Right renal pelvis (tissue), 4 donors: ENCODE results near the gene CIDEC. TPM values are rescaled to one million over a fixed set of nuclear protein-coding genes. Genes with fewer than 3 reads are reported as not detected.
"Not testable (repeated sequence)": the region's sequence is repeated elsewhere in the genome, so short reads cannot be mapped to it uniquely, and the experiment has no call there.

Experiments
- DNase-seq, 4 donors: peaks; one replicate each; pipeline ENCODE4 v3.0.0-alpha.2; 2013; ENCODE audit warnings: low read depth in 4 of 4, low spot score in 3 of 4, missing footprints in 1 of 4
- polyA plus RNA-seq, 4 donors: library from polyadenylated mRNA; unstranded; fragments of 120-200 nt; gene quantifications; one replicate each; pipeline ENCODE4 v1.2.1, GENCODE V29; 2013; ENCODE audit not compliant: insufficient read length in 4 of 4

The CIDEC gene
- polyA plus RNA-seq, 4 donors: 0.09 TPM; not detected in 3

GRCh38 chr3:9851926-9852325 is 28.1 kb downstream of the CIDEC start:
- DNase-seq: not testable (repeated sequence)

GRCh38 chr3:9851383-9851782 is 28.7 kb downstream of the CIDEC start:
- DNase-seq: not testable (repeated sequence)

DNA sequence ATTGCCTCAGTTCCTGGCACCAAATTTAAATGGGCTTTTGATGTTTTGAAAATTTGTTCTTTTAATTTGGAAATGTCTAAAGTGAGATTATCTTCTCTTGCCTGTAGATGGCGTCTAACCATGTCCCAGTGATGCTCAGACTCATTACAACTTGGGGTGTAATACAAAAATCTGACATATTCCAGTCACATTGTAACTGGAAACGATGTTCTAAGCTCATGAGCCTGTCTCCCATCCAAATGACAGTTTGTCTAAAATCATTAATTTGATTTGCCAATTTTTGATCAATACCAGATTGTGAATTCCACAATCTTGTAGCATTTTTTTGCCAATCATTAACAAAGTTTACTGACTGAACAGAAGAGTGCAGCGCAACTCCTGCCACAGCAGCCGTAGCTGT is 31.2 kb downstream of the CIDEC start:
- DNase-seq: not testable (repeated sequence)

- not testable (repeated sequence) for DNase-seq
These were observed 32.2 kb downstream of the CIDEC start for GRCh38 chr3:9847870-9848269.

DNA sequence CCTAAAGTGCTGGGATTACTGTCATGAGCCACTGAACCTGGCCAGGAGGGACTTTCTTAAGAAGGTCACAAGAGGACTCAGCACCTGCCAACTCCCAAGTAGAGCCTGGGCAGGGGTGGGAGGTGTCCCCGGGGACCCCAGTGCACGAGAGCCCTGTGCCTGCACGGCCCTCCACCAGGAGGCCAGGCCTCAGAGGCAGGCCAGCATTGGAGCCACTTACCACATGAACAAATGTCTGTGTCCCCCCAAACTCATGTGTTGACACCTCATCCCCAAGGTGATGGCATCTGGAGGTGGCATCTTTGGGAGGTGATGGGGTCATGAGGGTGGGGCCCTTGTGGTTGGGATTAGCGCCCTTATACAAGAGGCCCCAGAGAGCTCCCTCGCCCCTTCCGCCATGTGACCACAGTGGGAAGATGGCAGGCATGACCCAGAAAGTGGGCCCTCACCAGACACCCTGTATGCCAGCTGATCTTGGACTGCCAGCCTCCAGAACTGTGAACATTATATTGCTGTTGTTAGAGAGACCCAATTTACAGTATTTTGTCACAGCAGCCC is 33.0 kb downstream of the CIDEC start:
- no peak for DNase-seq

GRCh38 chr3:9846231-9846630 is 33.8 kb downstream of the CIDEC start:
- DNase-seq: no peak

GRCh38 chr3:9843715-9844438 is 36.2 kb downstream of the CIDEC start, which contains the start of gene RPUSD3:
Gene RPUSD3, minus strand, starts transcription at chr3:9844008. Its CDS starts 18 bp downstream, at chr3:9843990.
- peak; percentile 93 to 97 (median 94) for DNase-seq

- DNase-seq: no peak
These were observed 39.0 kb downstream of the CIDEC start for GRCh38 chr3:9841015-9841414.

DNA sequence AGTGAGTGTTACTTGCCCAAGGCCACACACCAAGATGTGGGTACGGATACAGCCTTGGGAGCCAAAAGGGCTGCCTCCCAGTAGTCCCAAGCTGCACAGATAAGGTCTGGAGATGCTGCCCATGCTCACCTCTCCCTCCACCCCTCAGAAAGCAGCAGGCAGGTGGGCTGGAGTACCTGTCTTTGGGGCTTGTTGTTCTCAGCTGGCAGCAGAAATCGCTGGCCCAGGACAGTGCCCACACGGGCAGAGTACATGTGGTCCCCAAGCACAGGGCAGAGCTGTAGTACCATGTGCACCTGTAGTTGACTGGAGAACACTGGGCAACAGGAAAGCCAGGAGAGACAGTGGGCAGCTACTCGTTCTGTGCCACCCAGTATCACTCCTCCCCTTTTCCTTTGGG is 41.2 kb downstream of the CIDEC start:
- DNase-seq: no peak

DNA sequence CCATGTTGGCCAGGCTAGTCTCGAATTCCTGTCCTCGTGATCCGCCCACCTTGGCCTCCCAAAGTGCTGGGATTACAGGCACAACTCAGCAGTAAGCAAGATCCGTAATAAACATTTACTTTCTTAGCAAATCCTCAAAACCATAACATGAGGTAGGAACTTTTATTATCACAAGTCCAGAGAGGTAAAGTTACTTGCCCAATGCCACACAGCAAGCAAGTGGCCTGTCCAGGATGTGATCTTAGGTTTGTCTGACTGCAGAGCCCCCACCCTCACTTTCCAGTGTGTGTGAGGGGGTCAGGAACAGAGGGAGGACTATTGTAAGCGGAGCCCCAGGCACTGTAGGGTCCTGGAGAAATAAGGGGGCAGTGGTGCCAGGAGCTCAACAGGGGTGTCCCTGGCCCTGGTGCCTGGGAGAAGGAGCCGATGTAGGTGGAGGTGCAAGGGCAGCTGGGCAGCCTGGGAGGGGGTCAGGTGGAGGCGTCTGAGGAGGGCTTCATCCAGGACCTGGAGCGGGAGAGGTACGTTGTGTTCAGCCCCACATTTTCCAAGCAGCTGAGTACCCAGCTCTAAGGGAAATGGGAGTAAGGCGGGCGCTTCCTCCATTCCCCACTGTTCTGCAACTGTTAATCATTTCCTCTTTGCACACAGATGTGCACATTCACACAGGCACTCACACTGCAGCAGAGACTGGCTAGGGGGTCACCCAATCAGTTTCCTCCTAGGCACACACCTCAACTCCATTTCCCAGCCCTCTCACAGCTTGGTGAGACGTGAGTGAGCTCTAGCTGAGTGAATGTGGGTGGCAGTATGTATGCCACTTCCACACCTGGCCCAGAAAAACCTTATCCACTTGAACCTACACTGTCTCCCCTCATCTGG is 42.1 kb downstream of the CIDEC start:
- no peak for DNase-seq

GRCh38 chr3:9834520-9835380 is 45.3 kb downstream of the CIDEC start:
- DNase-seq: no peak

GRCh38 chr3:9833078-9833477 is 47.0 kb downstream of the CIDEC start:
- DNase-seq: no peak

GRCh38 chr3:9831253-9831652 is 48.8 kb downstream of the CIDEC start:
- DNase-seq: no peak

DNA sequence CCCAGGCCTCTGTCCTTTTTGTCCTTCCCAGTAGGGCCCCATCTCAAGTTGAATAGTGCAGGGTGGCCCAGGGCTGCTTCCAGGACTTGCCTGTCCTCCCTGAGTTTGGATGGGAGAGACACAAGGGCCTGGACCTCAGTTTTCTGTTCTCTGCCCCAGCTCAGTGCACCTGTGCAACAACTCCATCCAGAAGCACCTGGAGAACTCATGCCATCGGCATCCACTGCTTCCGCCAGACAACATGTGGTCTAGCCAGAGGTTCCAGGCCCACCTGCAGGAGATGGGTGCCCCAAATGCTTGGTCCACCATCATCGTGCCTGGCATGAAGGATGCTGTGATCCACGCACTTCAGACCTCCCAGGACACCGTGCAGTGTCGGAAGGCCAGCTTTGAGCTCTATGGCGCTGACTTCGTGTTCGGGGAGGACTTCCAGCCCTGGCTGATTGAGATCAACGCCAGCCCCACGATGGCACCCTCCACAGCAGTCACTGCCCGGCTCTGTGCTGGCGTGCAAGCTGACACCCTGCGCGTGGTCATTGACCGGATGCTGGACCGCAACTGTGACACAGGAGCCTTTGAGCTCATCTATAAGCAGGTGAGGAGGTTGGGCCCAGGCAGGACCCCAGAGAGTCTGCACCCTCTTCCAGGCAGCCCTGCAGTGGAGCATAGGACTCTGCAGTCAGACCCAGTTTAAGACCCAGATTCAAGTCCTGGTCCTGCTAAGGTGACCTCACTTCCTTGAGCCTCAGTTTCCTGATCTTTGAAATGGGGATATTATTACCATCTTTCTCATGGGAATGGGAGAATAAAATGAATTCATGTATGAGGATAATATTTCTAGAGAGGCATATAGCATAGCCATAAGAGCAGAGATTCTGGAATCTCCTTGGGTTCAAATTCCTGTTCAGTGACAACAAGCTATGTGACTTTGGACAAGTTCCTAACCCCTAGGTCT is 51.0 kb downstream of the CIDEC start:
- no peak for DNase-seq

DNA sequence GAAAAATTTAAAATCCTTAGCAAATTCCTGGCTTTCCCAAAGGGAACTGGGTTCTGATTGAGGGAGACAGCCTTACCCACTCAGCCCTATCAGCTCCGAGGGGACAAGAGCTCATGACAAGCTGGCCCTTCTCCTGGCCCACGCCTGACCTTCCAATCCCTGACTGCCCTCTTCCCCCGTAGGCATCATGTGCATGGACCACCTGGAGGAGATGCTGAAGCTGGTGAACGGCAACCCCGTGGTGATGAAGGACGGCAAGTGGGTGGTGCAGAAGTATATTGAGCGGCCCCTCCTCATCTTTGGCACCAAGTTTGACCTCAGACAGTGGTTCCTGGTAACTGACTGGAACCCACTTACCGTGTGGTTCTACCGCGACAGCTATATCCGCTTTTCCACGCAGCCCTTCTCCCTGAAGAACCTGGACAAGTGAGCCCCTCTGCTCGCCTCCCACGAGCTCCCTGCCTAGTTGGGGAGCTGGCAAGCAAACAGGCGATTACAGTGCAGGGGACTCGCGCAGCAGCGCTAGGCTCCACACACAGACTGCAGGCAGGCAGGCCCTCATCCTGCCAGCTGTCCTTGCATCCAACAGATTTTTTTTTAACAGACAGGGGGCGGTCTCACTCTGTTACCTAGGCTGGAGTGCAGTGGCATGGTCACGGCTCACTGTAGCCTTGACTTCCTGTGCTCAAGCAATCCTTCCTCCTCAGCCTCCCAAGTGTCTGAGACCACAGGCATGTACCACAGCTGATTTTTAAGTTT is 53.1 kb downstream of the CIDEC start:
- no peak for DNase-seq

DNA sequence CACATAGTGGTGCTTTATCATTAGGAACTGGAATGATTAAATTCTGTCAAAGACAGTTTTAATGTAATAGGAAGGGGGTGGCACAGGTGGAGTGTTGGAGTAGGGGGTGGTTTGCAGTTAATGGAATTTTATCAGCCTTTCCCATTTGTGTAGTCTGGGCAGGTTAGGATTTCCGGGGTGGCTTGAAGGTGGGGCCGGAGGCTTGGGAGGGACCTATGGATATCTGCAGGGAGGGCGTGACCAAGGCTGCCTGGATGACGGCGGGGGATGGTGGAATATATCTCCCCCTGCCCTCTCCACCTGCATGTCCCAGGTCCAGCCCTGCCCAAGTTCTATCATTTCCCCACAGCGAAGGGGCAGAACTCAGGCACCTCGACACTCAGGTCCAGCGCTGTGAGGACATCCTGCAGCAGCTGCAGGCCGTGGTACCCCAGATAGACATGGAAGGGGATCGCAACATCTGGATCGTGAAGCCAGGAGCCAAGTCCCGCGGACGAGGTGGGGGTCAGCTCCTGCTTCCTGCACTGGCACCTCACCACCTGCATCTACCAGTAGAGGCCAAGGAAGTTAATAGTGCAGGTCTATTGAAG is 54.5 kb downstream of the CIDEC start:
- DNase-seq: no peak

- no peak for DNase-seq
These were observed 59.1 kb downstream of the CIDEC start for GRCh38 chr3:9820946-9821345.

GRCh38 chr3:9820543-9820942 is 59.5 kb downstream of the CIDEC start:
- DNase-seq: no peak
